Measurements from ENCODE around the gene PRKAG3. TPM values are rescaled to one million over a fixed set of nuclear protein-coding genes. Genes with fewer than 3 reads are reported as not detected.

PRKAG3 gene
- total and polyA plus RNA-seq, 9 of the 15 experiments (the other 6 are each of a cell fraction or from before 2014, with no cell fraction given), result not detected

DNA sequence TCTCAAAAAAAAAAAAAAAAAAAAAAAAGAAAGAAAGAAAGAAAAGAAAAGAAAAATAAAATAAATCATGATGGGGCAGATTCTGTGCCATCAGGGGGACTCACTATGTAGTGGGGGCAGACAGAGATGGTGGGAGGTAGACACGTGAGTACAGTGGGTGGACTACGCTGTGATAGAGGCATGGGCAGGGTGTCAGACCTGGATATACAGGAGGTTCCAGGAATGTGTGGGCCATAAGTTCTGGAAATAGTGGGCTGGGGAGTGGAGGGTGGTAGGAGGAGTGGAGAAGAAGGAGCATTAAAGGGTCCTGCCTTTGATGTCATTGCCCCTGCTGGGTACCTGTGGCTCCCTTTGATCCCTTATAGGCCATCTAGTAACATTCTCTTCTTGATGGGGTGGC, 19.2 kb upstream of the PRKAG3 start:
- FAIRE-seq (no peak), DNase-seq (ENCODE audit: extremely low read depth in 1 of 4, low spot score in 3 of 4) (no peak), ATAC-seq (no peak)
- Histone ChIP-seq H3K9ac (ENCODE audit: insufficient read depth in 1 of 2, low read depth in 2 of 2, low read length in 2 of 2) (no peak overlapping the region), H3K9me1 (ENCODE audit: control insufficient read depth, insufficient read depth, low read length) (no peaks in the 10 kb centered on the region), H3K79me2 (ENCODE audit: control insufficient read depth, insufficient read depth, low read length) (no peaks in the 10 kb centered on the region), H2AFZ (ENCODE audit: low read depth, low read length) (no peak overlapping the region), H4K20me1 (replicated peaks; ENCODE audit: control insufficient read depth, insufficient read depth, low read length) (no peaks in the 10 kb centered on the region), H3K27ac (ENCODE audit: extremely low read depth, low read depth, low read length) (no peak overlapping the region), H3K27me3 (ENCODE audit: control insufficient read depth in 2 of 2, insufficient read depth in 2 of 2, low read length in 2 of 2) (peaks cover 0 to 21% of the 10 kb centered on the region in 2 experiments; a peak in 2 of 5 replicates), H3K4me3 (no peak overlapping the region), H3K4me1 (replicated peaks in 1 of 2; ENCODE audit: control insufficient read depth in 2 of 2, insufficient read depth in 2 of 2, low read length in 2 of 2) (no peaks in the 10 kb centered on the region; a peak in 1 of 5 replicates), H3K9me3 (replicated peaks; ENCODE audit: control insufficient read depth, insufficient read depth, low read depth, low read length) (no peaks in the 10 kb centered on the region), H3K4me2 (ENCODE audit: insufficient read depth, low read length) (no peak overlapping the region), H3K36me3 (ENCODE audit: control insufficient read depth, insufficient read depth, low read length) (no peaks in the 10 kb centered on the region)
- POLR2A ChIA-PET, result no interaction called here
- intact Hi-C loops (cut with micrococcal nuclease), result loop anchor here (10.0 kb wide), 1 partner anchor 304 kb away; no protein-coding TSS in a partner anchor
- no TSS peak for BruUV-seq (replicated peaks)
- in situ Hi-C loops (cut with MboI), result loop anchor here (10.0 kb wide), 1 partner anchor 264 kb away; no protein-coding TSS in a partner anchor
- WGBS (ENCODE audit: insufficient coverage, low coverage, missing lambda C conversion rate), result 0% methylated on average over 1 of the region's 2 CpGs
- CTCF ChIA-PET (ENCODE audit: low intra/inter-chr PET ratio), result no interaction called here
- TF ChIP-seq ETV6 (IDR thresholded peaks at IDR 0.05; ENCODE audit: borderline replicate concordance in 1 of 2, low read depth in 2 of 2, low read length in 1 of 2) (no peak), ETV6 (CRISPR knock-in tag; IDR thresholded peaks at IDR 0.05; ENCODE audit: borderline replicate concordance) (no peak), SMARCE1 (IDR thresholded peaks at IDR 0.05) (no peak), KDM2B (CRISPR knock-in tag; IDR thresholded peaks at IDR 0.05) (no peak), ZNF165 (CRISPR knock-in tag; IDR thresholded peaks at IDR 0.05; ENCODE audit: borderline replicate concordance) (no peak), SMAD2 (IDR thresholded peaks at IDR 0.05; ENCODE audit: low read depth, low read length) (no peak), KDM5B (IDR thresholded peaks at IDR 0.05; ENCODE audit: insufficient replicate concordance, low read depth, low read length) (no peak)
- TF ChIP-seq, protein P1, sequence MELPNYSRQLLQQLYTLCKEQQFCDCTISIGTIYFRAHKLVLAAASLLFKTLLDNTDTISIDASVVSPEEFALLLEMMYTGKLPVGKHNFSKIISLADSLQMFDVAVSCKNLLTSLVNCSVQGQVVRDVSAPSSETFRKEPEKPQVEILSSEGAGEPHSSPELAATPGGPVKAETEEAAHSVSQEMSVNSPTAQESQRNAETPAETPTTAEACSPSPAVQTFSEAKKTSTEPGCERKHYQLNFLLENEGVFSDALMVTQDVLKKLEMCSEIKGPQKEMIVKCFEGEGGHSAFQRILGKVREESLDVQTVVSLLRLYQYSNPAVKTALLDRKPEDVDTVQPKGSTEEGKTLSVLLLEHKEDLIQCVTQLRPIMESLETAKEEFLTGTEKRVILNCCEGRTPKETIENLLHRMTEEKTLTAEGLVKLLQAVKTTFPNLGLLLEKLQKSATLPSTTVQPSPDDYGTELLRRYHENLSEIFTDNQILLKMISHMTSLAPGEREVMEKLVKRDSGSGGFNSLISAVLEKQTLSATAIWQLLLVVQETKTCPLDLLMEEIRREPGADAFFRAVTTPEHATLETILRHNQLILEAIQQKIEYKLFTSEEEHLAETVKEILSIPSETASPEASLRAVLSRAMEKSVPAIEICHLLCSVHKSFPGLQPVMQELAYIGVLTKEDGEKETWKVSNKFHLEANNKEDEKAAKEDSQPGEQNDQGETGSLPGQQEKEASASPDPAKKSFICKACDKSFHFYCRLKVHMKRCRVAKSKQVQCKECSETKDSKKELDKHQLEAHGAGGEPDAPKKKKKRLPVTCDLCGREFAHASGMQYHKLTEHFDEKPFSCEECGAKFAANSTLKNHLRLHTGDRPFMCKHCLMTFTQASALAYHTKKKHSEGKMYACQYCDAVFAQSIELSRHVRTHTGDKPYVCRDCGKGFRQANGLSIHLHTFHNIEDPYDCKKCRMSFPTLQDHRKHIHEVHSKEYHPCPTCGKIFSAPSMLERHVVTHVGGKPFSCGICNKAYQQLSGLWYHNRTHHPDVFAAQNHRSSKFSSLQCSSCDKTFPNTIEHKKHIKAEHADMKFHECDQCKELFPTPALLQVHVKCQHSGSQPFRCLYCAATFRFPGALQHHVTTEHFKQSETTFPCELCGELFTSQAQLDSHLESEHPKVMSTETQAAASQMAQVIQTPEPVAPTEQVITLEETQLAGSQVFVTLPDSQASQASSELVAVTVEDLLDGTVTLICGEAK (IDR thresholded peaks at IDR 0.05), result no peak
- TF ChIP-seq, protein P1 (CRISPR knock-in tag; IDR thresholded peaks at IDR 0.05), result no peak
- TF ChIP-seq, protein P2, sequence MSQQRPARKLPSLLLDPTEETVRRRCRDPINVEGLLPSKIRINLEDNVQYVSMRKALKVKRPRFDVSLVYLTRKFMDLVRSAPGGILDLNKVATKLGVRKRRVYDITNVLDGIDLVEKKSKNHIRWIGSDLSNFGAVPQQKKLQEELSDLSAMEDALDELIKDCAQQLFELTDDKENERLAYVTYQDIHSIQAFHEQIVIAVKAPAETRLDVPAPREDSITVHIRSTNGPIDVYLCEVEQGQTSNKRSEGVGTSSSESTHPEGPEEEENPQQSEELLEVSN (IDR thresholded peaks at IDR 0.05; ENCODE audit: borderline replicate concordance in 1 of 2, extremely low read depth in 1 of 2, insufficient read depth in 1 of 2, insufficient read length in 1 of 2, low read depth in 1 of 2, low read length in 1 of 2, poor library complexity in 1 of 2, severe bottlenecking in 1 of 2), result no peak
- TF ChIP-seq, protein P3, sequence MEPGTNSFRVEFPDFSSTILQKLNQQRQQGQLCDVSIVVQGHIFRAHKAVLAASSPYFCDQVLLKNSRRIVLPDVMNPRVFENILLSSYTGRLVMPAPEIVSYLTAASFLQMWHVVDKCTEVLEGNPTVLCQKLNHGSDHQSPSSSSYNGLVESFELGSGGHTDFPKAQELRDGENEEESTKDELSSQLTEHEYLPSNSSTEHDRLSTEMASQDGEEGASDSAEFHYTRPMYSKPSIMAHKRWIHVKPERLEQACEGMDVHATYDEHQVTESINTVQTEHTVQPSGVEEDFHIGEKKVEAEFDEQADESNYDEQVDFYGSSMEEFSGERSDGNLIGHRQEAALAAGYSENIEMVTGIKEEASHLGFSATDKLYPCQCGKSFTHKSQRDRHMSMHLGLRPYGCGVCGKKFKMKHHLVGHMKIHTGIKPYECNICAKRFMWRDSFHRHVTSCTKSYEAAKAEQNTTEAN (CRISPR knock-in tag; IDR thresholded peaks at IDR 0.05), result no peak

All from K562 (cell line).